T follicular helper cell (primary cell): ENCODE measurements around the gene WWC2.
"Not testable (repeated sequence)": the region's sequence is repeated elsewhere in the genome, so short reads cannot be mapped to it uniquely, and the experiment has no call there.

Experiments used
- DNase-seq: peaks from one replicate; pipeline ENCODE4 v3.0.0-alpha.2; 2020; ENCODE audit warnings: low read depth

The WWC2 gene

DNA sequence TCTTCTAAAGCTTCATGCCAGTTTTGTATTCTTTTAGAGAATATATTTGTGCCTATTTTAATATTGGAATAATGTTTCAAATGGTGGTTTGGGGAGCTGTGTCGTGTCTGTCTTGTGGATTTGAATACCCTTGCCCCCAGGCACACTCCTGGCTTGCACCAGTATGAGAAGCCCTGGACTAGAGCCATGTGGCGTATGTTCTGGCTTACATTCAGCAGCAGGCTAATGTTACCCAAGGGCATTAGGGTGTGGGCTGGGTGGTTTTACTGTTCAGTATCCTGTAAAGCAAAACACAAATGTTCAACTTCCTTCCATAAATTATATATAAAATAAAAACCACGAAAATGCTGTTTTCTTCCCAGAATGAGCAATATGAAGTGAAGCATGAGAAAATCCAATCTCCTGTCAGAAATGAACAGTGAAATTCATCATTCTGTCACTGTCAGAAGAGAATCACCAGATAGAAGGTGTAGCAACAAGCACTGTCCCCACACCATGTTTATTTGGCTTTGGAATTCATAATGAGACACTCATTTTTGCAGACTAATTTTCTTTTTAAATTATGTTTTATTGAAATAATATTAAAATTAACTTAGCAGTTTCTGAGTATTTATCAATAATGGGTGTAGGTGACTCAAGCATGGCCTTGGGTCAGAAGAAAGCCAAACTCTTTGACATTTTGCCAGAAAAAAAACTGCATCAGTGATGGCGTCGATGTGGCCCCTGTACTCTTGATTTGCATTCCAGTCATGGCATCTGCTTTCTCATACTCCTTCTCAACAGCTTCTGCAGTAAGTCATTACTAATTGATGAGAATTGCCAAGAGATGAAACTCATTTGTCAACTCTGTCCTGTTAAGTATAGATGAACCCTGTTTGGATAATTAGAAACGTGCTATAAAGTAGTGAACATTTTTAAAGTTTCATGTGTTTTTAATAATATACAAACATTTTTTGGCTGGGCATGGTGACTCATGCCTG lies 43.8 kb downstream of the WWC2 start:
- no peak for DNase-seq

DNA sequence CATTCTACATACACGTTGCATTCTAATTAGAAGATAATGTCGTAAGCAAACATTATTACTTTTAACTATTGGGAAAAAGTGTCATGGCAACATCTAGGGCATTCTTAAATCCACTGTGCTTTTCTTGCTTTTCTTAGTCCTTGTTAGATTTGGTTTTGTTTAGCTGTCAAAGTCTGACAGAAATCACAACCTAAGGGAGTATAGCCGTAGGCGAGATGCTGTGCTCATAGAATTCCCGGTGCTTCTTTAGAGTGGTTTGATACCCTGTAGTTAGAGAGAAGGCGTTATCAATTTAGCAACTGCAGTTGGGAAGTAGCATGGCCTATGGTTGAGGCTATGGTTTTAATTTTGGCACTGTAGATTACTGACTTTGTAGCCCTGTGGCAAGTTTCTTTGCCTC lies 45.7 kb downstream of the WWC2 start:
- no peak for DNase-seq

- DNase-seq: no peak
Measured at GRCh38 chr4:183145773-183146172, 46.7 kb downstream of the WWC2 start.

- DNase-seq: no peak
Measured at GRCh38 chr4:183146478-183146877, 47.4 kb downstream of the WWC2 start.

DNA sequence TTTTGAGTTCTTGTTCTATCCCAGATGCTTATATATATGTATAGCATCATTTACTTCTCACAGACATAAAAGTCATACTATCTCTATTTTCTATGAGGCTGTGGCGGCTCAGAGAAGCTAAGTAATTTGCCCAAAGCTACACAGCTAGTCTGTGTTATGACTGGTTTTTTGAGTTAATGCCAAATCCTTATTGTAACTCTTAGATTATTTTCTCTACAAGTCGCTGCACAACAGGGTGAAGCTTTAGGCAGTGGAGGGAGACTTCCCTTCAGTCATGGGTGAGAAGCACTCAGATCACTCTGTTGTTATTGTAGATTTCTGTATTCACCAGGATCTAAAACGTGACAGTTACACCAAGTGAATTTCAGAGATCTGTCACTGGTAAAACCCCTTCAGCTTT lies 48.1 kb downstream of the WWC2 start:
- DNase-seq: no peak

GRCh38 chr4:183147983-183148382 lies 48.9 kb downstream of the WWC2 start:
- DNase-seq: no peak

- DNase-seq: no peak
Measured at GRCh38 chr4:183149616-183150539, 50.8 kb downstream of the WWC2 start.

GRCh38 chr4:183150664-183151063 lies 51.6 kb downstream of the WWC2 start:
- DNase-seq: not testable (repeated sequence)

DNA sequence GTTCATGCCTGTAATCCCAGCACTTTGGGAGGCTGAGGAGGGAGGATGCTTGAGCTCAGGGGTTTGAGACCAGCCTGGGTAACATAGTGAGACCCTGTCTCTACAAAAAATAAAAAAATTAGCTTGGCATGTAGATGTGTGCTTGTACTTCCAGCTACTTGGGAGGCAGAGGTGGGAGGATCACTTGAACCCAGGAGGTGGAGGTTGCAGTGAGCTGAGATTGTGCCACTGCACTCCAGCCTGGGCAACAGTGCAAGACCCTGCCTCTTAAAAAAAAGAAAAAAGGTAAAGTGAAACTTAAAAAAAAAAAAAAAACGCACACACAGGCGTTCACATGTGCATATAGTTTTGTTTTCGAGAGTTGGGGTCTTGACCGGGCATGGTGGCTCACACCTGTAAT lies 53.2 kb downstream of the WWC2 start:
- DNase-seq: not testable (repeated sequence)

DNA sequence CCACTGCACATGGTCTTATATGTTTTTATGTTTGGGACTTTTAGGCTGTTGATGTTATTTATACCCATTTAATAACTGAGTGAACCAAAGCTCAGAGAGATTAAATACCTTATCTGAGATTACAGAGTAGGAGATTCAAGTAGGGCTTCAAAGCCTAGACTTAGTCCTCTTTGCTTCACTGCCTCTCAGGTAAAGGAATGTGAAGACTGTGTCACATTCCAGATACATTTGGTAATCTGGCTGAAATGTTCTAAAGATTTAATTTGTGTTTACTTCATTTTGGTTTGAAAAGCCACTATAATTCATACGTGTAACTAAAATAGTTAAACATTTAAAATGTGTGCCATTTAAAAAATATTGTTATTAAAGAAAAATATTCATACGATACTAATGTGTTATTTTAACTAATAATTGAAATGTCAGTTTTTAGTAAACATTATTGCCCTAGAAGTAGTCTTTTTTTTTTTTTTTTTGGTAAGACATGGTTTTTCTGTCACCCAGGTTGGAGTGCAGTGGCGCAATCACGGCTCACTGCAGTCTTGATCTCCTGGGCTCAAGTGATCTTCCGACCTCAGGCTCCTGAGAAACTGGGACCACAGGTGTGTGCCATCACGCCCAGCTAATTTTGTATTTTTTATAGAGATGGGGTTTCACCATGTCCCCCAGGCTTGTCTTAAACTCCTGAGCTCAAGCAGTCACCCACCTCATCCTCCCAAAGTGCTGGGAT lies 54.3 kb downstream of the WWC2 start:
- no peak for DNase-seq

GRCh38 chr4:183154701-183155391 lies 55.8 kb downstream of the WWC2 start:
- DNase-seq: no peak

GRCh38 chr4:183155450-183156184 lies 56.6 kb downstream of the WWC2 start:
- DNase-seq: no peak

GRCh38 chr4:183157215-183157614 lies 58.2 kb downstream of the WWC2 start:
- DNase-seq: no peak

DNA sequence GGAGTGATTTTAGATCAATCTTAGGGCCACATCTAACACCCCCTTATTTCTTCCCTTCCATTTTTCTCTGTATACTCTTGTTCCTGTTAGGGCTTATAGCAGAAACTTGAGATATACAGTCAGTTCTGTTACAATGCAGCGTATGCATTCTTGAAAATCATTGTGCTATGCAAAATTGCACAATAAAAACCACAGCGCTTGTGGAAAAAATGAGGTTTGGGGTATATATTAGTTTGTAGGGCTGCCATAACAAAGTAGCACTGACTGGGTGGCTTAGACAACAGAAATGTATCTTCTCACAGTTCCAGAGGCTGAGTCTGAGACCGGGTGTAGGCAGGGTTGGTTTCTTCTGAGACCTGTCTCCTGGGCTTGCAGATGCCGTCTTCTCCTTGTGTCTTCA lies 59.0 kb downstream of the WWC2 start:
- no peak for DNase-seq

GRCh38 chr4:183161630-183162029 lies 62.6 kb downstream of the WWC2 start:
- no peak for DNase-seq

DNA sequence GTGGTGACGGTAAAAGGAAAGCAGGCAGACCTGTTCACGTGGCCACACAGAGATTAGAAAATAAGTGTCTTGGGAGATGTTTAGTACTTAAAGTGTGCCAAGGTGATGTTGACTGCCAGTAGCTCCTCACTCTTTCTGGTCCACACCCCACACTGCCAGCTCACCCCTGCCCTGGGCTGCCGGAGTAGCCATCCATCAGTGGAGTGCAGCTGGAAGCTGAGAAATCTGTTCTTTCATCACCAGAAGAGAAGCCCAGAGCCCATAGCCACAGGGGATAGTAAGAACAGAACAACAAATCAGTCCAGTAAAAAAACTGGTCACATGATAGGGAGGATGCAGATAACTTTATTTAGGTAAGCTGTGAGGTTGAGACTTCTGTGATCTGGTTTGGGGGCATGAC lies 64.1 kb downstream of the WWC2 start:
- no peak for DNase-seq

DNA sequence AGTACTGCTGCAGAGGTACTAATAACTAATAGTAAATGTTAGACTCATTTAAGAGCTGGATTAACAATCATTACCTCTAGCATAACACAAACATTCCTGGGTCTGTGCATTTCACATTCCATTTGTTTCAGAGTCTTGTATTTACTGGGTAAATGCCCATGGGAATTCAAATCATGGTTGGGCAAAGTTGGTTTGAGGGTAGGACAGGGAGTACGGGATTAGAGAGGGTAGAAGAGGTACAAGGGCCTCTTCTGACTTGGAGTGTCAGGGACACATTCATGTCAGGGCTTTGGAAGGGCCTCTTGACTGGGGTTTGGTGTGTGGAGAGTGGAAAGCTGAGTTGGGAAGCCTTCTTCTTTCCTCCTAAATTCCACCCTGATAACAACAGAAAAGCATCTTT lies 65.9 kb downstream of the WWC2 start:
- DNase-seq: no peak

DNA sequence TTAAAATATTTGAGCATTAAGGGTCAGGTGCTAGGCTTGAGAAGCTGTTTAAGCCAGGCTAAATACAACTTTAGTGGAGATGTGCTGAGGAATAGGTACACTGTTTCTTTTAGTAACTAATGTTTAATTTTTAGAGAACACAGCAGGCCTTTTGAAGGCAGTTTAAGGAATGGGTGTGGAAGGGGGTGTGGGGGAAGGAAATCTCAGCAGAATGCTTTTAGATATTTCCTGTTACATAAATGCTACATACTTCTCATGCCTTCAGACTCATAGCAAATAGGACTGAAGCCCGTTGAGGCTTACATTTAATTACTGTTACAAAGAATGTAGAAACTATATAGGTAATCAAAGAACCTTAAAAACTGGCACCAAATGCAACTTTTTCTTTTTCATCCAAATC lies 66.3 kb downstream of the WWC2 start:
- no peak for DNase-seq

DNA sequence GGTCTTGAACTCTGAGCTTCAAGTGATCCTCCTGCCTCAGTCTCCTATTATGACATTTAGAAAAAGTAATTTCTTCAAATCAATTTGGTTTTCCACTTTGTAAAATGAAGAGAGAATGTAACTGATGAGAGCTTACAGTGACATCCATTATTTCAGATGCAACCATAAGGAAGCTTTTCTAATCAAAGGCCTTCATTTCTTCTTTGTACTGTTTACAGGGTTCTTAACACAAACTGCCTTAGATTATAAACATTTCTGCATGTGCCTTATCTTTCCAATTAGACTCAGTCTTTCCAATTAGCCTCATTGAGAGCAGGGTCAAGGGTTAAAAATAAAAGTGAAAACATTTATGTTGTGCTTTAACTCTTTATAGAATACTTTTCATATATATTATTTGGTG lies 71.8 kb downstream of the WWC2 start:
- DNase-seq: no peak

- no peak for DNase-seq
Measured at GRCh38 chr4:183171484-183172267, 72.6 kb downstream of the WWC2 start.
